GM12878 (cell line): ENCODE data around the gene WDR41. TPM values are rescaled to one million over a fixed set of nuclear protein-coding genes. Genes with fewer than 3 reads are reported as not detected.

Source experiments
- ATAC-seq: fragments of 200-7000 bp; cut with Tn5 transposase; 3 replicates; pipeline ENCODE4 v1.9.1; 2020; ENCODE audit warnings: mild to moderate bottlenecking, moderate library complexity
- BruUV-seq: library from RNA; stranded (reverse); fragments of 400-500 nt; replicated peaks from 2 replicates; lab custom pipeline; 2021; lab: Mats Ljungman, UMichigan
- CTCF ChIA-PET: fragments of 300-600 bp; sonication (Branson Sonifier 250); formaldehyde crosslinking; extraction: SDS; loops from one replicate; lab custom pipeline; 2021; ENCODE audit warnings: inconsistent platforms; lab: Yijun Ruan, JAX
- POLR2A ChIA-PET: fragments of 350-600 bp; formaldehyde crosslinking; extraction: SDS; loops from one replicate; lab custom pipeline; 2021; ENCODE audit warnings: inconsistent platforms; lab: Charles Lee
- RAD21 ChIA-PET: fragments of 300-600 bp; sonication (Branson Sonifier 250); formaldehyde crosslinking; loops from one replicate; lab custom pipeline; 2023; ENCODE audit warnings: antibody characterized with exemption; ENCODE audit not compliant: unreplicated experiment; lab: Charles Lee
- SMC1A ChIA-PET: fragments of 300-600 bp; sonication (Branson Sonifier 250); formaldehyde crosslinking; loops from one replicate; lab custom pipeline; 2023; ENCODE audit not compliant: unreplicated experiment, uncharacterized antibody; lab: Charles Lee
- DNase-seq: peaks from one replicate; pipeline ENCODE4 v3.0.0-alpha.2; 2011; ENCODE audit warnings: low read depth, low spot score
- FAIRE-seq: peaks from 3 replicates; lab custom pipeline; 2011; peaks lifted over from hg19 to GRCh38; lab: Jason Lieb, UNC
- H2AFZ ChIP-seq: 2 replicates; pipeline ENCODE4 v1.6.0; 2011; ENCODE audit warnings: low read depth, low read length, control low read depth; ENCODE audit not compliant: control insufficient read depth
- H3K27ac ChIP-seq: 2 replicates; pipeline ENCODE4 v1.5.1; 2011; ENCODE audit warnings: control low read depth; ENCODE audit not compliant: control insufficient read depth, insufficient read depth
- H3K27me3 ChIP-seq, 2 experiments: replicated peaks in 1 of 2; 2 replicates each; pipeline versions ENCODE4 v1.6.0 to v1.6.1; 2011; ENCODE audit warnings: low read length in 1 of 2; ENCODE audit not compliant: control insufficient read depth in 2 of 2, insufficient read depth in 2 of 2
- H3K36me3 ChIP-seq, 2 experiments: 2 replicates each; pipeline ENCODE4 v1.5.1; 2011; ENCODE audit warnings: low read length in 1 of 2; ENCODE audit not compliant: control insufficient read depth in 2 of 2, insufficient read depth in 2 of 2
- H3K4me1 ChIP-seq: 2 replicates; pipeline ENCODE4 v1.6.1; 2011; ENCODE audit warnings: mild to moderate bottlenecking, low read length, moderate library complexity, mixed read lengths; ENCODE audit not compliant: control insufficient read depth, insufficient read depth
- H3K4me2 ChIP-seq: 2 replicates; pipeline ENCODE4 v1.6.0; 2011; ENCODE audit warnings: control low read depth; ENCODE audit not compliant: control insufficient read depth, insufficient read depth
- H3K4me3 ChIP-seq: fragments of 200-600 bp; sonication (generic); 2 replicates; pipeline ENCODE4 v1.5.1; 2016
- H3K79me2 ChIP-seq: 2 replicates; pipeline ENCODE4 v1.6.0; 2011; ENCODE audit warnings: low read length; ENCODE audit not compliant: control insufficient read depth, insufficient read depth
- H3K9ac ChIP-seq: 2 replicates; pipeline ENCODE4 v1.8.0; 2011; ENCODE audit warnings: low read length, control low read depth, mixed read lengths; ENCODE audit not compliant: control insufficient read depth, insufficient read depth
- H3K9me3 ChIP-seq: replicated peaks from 3 replicates; pipeline ENCODE4 v1.5.1; 2011; ENCODE audit warnings: mild to moderate bottlenecking, low read length; ENCODE audit not compliant: control insufficient read depth, insufficient read depth
- H4K20me1 ChIP-seq: 2 replicates; pipeline ENCODE4 v1.6.0; 2011; ENCODE audit not compliant: control insufficient read depth, insufficient read depth
- BCLAF1 ChIP-seq: fragments of 450-650 bp; IDR thresholded peaks from 2 replicates; pipeline ENCODE4 v1.6.1; 2017; ENCODE audit warnings: antibody characterized with exemption, mild to moderate bottlenecking, moderate library complexity
- CBX5 ChIP-seq: sonication (generic); IDR thresholded peaks from 2 replicates; pipeline ENCODE4 v1.6.1; 2016; ENCODE audit warnings: low read depth, moderate library complexity, mild to moderate bottlenecking, inconsistent platforms
- CHD4 ChIP-seq: fragments of 200-600 bp; sonication (generic); IDR thresholded peaks from 2 replicates; pipeline ENCODE4 v1.6.1; 2016; ENCODE audit warnings: mild to moderate bottlenecking
- EED ChIP-seq: sonication (generic); IDR thresholded peaks from 2 replicates; pipeline ENCODE4 v1.6.1; 2016; ENCODE audit warnings: antibody characterized with exemption, low read depth
- GATAD2B ChIP-seq: fragments of 450-650 bp; conservative IDR thresholded peaks from 2 replicates; pipeline ENCODE4 v1.6.1; 2017; ENCODE audit warnings: low read depth, mild to moderate bottlenecking, moderate library complexity
- MLLT1 ChIP-seq: fragments of 450-650 bp; IDR thresholded peaks from 2 replicates; pipeline ENCODE4 v1.6.1; 2016; ENCODE audit warnings: mild to moderate bottlenecking
- MXI1 ChIP-seq: fragments of 150-350 bp; IDR thresholded peaks from 2 replicates; pipeline ENCODE4 v1.6.1; 2011; ENCODE audit warnings: low read depth, mild to moderate bottlenecking, inconsistent platforms, low read length, improper control_type of control experiment
- SIX5 ChIP-seq: IDR thresholded peaks from 2 replicates; pipeline ENCODE4 v1.6.1; 2011; ENCODE audit warnings: mild to moderate bottlenecking, low read depth, low read length, moderate library complexity; ENCODE audit not compliant: severe bottlenecking
- SKIL ChIP-seq: fragments of 450-650 bp; IDR thresholded peaks from 2 replicates; pipeline ENCODE4 v1.6.1; 2017; ENCODE audit warnings: mild to moderate bottlenecking, low read depth, inconsistent platforms; ENCODE audit not compliant: poor library complexity, severe bottlenecking
- SP1 ChIP-seq: IDR thresholded peaks from one replicate; pipeline ENCODE4 v1.6.1; 2011; ENCODE audit warnings: low read depth, low read length
- SREBF1 ChIP-seq: IDR thresholded peaks from 2 replicates; pipeline ENCODE4 v1.6.1; 2012; ENCODE audit warnings: mild to moderate bottlenecking, low read length
- SREBF2 ChIP-seq: IDR thresholded peaks from 2 replicates; pipeline ENCODE4 v1.6.1; 2012; ENCODE audit warnings: mild to moderate bottlenecking, low read length
- TAF1 ChIP-seq: IDR thresholded peaks from 2 replicates; pipeline ENCODE4 v1.6.1; 2011; ENCODE audit warnings: mild to moderate bottlenecking, low read depth, low read length, borderline replicate concordance
- TCF3 ChIP-seq: IDR thresholded peaks from 2 replicates; pipeline ENCODE4 v1.6.1; 2012; ENCODE audit warnings: low read depth, mild to moderate bottlenecking, low read length, borderline replicate concordance; ENCODE audit not compliant: insufficient read depth
- WGBS: methylation state at CpG from one replicate; pipeline ENCODE4 v1.1.6; 2016; ENCODE audit warnings: low lambda C conversion rate; ENCODE audit not compliant: insufficient replicate concordance, insufficient coverage; ENCODE audit errors: missing lambda C conversion rate; 5-methylcytosine and 5-hydroxymethylcytosine counted together
- in situ Hi-C: fragments of 300-500 bp; cut with MboI; formaldehyde crosslinking; loops from 9 replicates; pipeline ENCODE4 v1.14.3; 2018; ENCODE audit warnings: mixed read lengths
- intact Hi-C: fragments of 100-400 bp; cut with micrococcal nuclease; formaldehyde crosslinking; loops from one replicate; pipeline ENCODE4 v1.14.2; 2022; ENCODE audit not compliant: unreplicated experiment
- polyA plus RNA-seq, 11 experiments: library from polyadenylated mRNA; depleted of rRNA in 4 of 11; unstranded in 6 of 11; stranded (reverse) in 5 of 11; fragments of >200 nt; fragmentation: Nextera tagmentation in 4 of 11; fragmentation: Illumina TruSeq in 1 of 11; extraction: Ambion mirVana in 4 of 11; extraction: Trizol in 1 of 11; gene quantifications; 1 replicate in 1 of 11; 2 replicates in 10 of 11; pipeline versions ENCODE4 v1.2.1 to v1.2.3, GENCODE V29; 2011 to 2016; ENCODE audit warnings: inconsistent platforms in 2 of 11, missing spikeins in 2 of 11, low read depth in 1 of 11
- total RNA-seq, 4 experiments: library from RNA; depleted of rRNA in 3 of 4; stranded (reverse); fragments of >200 nt in 3 of 4; fragmentation: Illumina TruSeq in 1 of 4; extraction: Trizol in 1 of 4; gene quantifications; 2 replicates each; pipeline versions ENCODE4 v1.2.1 to v1.2.3, GENCODE V29; 2013 to 2021

WDR41 gene
- total and polyA plus RNA-seq, 10 of the 15 experiments (the other 5 are each of a cell fraction or from before 2014, with no cell fraction given) = 60.0 to 124 (median 84.4) TPM

GRCh38 chr5:77407152-77407551 lies 85.0 kb downstream of the WDR41 start:
- TF ChIP-seq BCLAF1 (no peak), SREBF2 (no peak), TCF3 (no peak), SIX5 (no peak), MLLT1 (no peak), SP1 (no peak), GATAD2B (no peak), SREBF1 (no peak), CHD4 (no peak), CBX5 (no peak), TAF1 (no peak), EED (no peak), SKIL (no peak), MXI1 (no peak)
- no peaks in the 10 kb centered on the region for H3K4me1 ChIP-seq
- no peak overlapping the region for H3K9ac ChIP-seq
- POLR2A ChIA-PET = no interaction called here
- no peak overlapping the region for H3K27ac ChIP-seq
- no peaks in the 10 kb centered on the region for H3K9me3 ChIP-seq
- no peak overlapping the region for H3K4me2 ChIP-seq
- intact Hi-C loops (no loop called here), in situ Hi-C loops (no loop called here)
- H3K79me2 ChIP-seq = no peaks in the 10 kb centered on the region
- H3K4me3 ChIP-seq = no peak overlapping the region
- H2AFZ ChIP-seq = no peak overlapping the region
- no peaks in the 10 kb centered on the region for H3K27me3 ChIP-seq
- H4K20me1 ChIP-seq = no peaks in the 10 kb centered on the region
- ATAC-seq (no peak), DNase-seq (no peak), FAIRE-seq (no peak)
- RAD21 ChIA-PET = interaction anchor here (1.0 kb wide), 1 partner anchor 11 kb away, joined by 3 read pairs; no protein-coding TSS in a partner anchor
- SMC1A ChIA-PET = interaction anchor here (0.6 to 1.1 kb wide), 3 partner anchors 11 to 204 kb away, joined by 4 read pairs; no protein-coding TSS in a partner anchor
- H3K36me3 ChIP-seq = no peaks in the 10 kb centered on the region
- BruUV-seq = no TSS peak
- CTCF ChIA-PET = interaction anchor here (0.6 to 1.7 kb wide), 3 partner anchors 25 to 396 kb away, joined by 3 to 4 read pairs (median 3); no protein-coding TSS in a partner anchor
- 69% methylated on average over 10 of the region's 10 CpGs for WGBS
